HepG2 (cell line): ENCODE results near the gene CTNNBL1. TPM values are rescaled to one million over a fixed set of nuclear protein-coding genes. Genes with fewer than 3 reads are reported as not detected.
A peak's percentile ranks its signal among the peaks of the same experiment; 100 is the strongest.

ENCODE experiments used
- ATAC-seq: fragments of 200-7000 bp; cut with Tn5 transposase; 3 replicates; pipeline ENCODE4 v1.9.1; 2020; ENCODE audit warnings: mild to moderate bottlenecking, moderate library complexity
- BruUV-seq: library from RNA; stranded (reverse); fragments of 400-500 nt; replicated peaks from 2 replicates; lab custom pipeline; 2021; lab: Mats Ljungman, UMichigan
- CTCF ChIA-PET: fragments of 300-600 bp; formaldehyde crosslinking; extraction: SDS; loops from one replicate; lab custom pipeline; 2021; ENCODE audit warnings: low total read pairs, inconsistent platforms, low intra/inter-chr PET ratio; lab: Yijun Ruan, JAX
- POLR2A ChIA-PET: fragments of 350-600 bp; sonication (Branson Sonifier 250); formaldehyde crosslinking; loops from one replicate; lab custom pipeline; 2020; ENCODE audit warnings: antibody characterized with exemption, inconsistent platforms; lab: Yijun Ruan, JAX
- DNase-seq: peaks from one replicate; pipeline ENCODE4 v3.0.0-alpha.2; 2015; ENCODE audit warnings: low spot score
- FAIRE-seq: peaks from 3 replicates; lab custom pipeline; 2011; peaks lifted over from hg19 to GRCh38; lab: Jason Lieb, UNC
- H2AFZ ChIP-seq: one replicate; pipeline ENCODE4 v1.6.1; 2011; ENCODE audit warnings: low read length, inconsistent platforms
- H3K27ac ChIP-seq: fragments of 300-600 bp; 3 replicates; pipeline ENCODE4 v1.8.0; 2011; ENCODE audit warnings: mixed run types, mild to moderate bottlenecking, mixed read lengths, low read length, inconsistent platforms; ENCODE audit not compliant: insufficient read depth; ENCODE audit errors: extremely low read length
- H3K27me3 ChIP-seq, 2 experiments: fragments of 200-600 bp in 1 of 2; 2 replicates in 1 of 2; 3 replicates in 1 of 2; pipeline versions ENCODE4 v1.6.0 to v1.8.0; 2011; ENCODE audit warnings: low read length in 2 of 2, mild to moderate bottlenecking in 2 of 2, moderate library complexity in 2 of 2, inconsistent platforms in 1 of 2; ENCODE audit not compliant: insufficient read depth in 2 of 2, control insufficient read depth in 1 of 2
- H3K36me3 ChIP-seq, 2 experiments: fragments of 200-600 bp in 1 of 2; replicated peaks in 1 of 2; 2 replicates in 1 of 2; 3 replicates in 1 of 2; pipeline versions ENCODE4 v1.5.1 to v1.8.0; 2011; ENCODE audit warnings: low read length in 2 of 2, inconsistent platforms in 1 of 2; ENCODE audit not compliant: insufficient read depth in 2 of 2, control insufficient read depth in 1 of 2
- H3K4me1 ChIP-seq: 2 replicates; pipeline ENCODE4 v1.5.1; 2012; ENCODE audit warnings: low read length, inconsistent platforms; ENCODE audit not compliant: insufficient read depth
- H3K4me2 ChIP-seq: 2 replicates; pipeline ENCODE4 v1.6.0; 2011; ENCODE audit warnings: low read depth, low read length, inconsistent platforms
- H3K4me3 ChIP-seq, 3 experiments: fragments of 200-600 bp in 1 of 3; sonication (generic), shearing (Covaris generic) in 1 of 3; replicated peaks in 1 of 3; 2 replicates each; pipeline ENCODE4 v1.5.1; 2011 to 2016; ENCODE audit warnings: low read length in 3 of 3, inconsistent platforms in 2 of 3, low read depth in 2 of 3, mild to moderate bottlenecking in 2 of 3, control low read depth in 1 of 3, mixed read lengths in 1 of 3; ENCODE audit not compliant: insufficient read depth in 1 of 3
- H3K79me2 ChIP-seq: one replicate; pipeline ENCODE4 v1.6.1; 2011; ENCODE audit warnings: low read length, inconsistent platforms; ENCODE audit not compliant: insufficient read depth
- H3K9ac ChIP-seq: 2 replicates; pipeline ENCODE4 v1.6.0; 2011; ENCODE audit warnings: mild to moderate bottlenecking, low read depth, low read length, inconsistent platforms; ENCODE audit not compliant: insufficient read depth
- H3K9me3 ChIP-seq: 2 replicates; pipeline ENCODE4 v1.5.1; 2012; ENCODE audit warnings: mild to moderate bottlenecking, low read length
- H4K20me1 ChIP-seq: 2 replicates; pipeline ENCODE4 v1.6.0; 2011; ENCODE audit warnings: inconsistent platforms, mild to moderate bottlenecking, low read length, moderate library complexity; ENCODE audit not compliant: insufficient read depth
- PAWR ChIP-seq: sonication (generic); formaldehyde crosslinking; IDR thresholded peaks from 2 replicates; pipeline ENCODE4 v1.4.0; 2020; ENCODE audit warnings: missing genetic modification reagents, mild to moderate bottlenecking, borderline replicate concordance
- POLR2AphosphoS5 ChIP-seq: IDR thresholded peaks from 2 replicates; pipeline ENCODE4 v1.6.1; 2012; ENCODE audit warnings: low read depth, low read length
- TERF1 ChIP-seq: sonication (generic); formaldehyde crosslinking; IDR thresholded peaks from 2 replicates; pipeline ENCODE4 v1.8.0; 2022; ENCODE audit warnings: mild to moderate bottlenecking, missing genetic modification reagents, moderate library complexity
- TFAP4 ChIP-seq: sonication (generic); IDR thresholded peaks from 2 replicates; pipeline ENCODE4 v1.6.1; 2016; ENCODE audit warnings: low read depth, borderline replicate concordance
- ZNF138 ChIP-seq: sonication (generic); formaldehyde crosslinking; IDR thresholded peaks from 2 replicates; pipeline ENCODE4 v1.5.0; 2020; ENCODE audit warnings: mild to moderate bottlenecking, low read depth, missing genetic modification reagents
- ZNF33A ChIP-seq: sonication (generic); formaldehyde crosslinking; IDR thresholded peaks from 2 replicates; pipeline ENCODE4 v1.5.1; 2020; ENCODE audit warnings: missing genetic modification reagents, mild to moderate bottlenecking, moderate library complexity, borderline replicate concordance
- ZNF530 ChIP-seq: sonication (generic); formaldehyde crosslinking; IDR thresholded peaks from 2 replicates; pipeline ENCODE4 v1.5.0; 2020; ENCODE audit warnings: low read depth, mild to moderate bottlenecking, missing genetic modification reagents
- ZNF546 ChIP-seq: sonication (generic); formaldehyde crosslinking; conservative IDR thresholded peaks from 2 replicates; pipeline ENCODE4 v1.8.1; 2023; ENCODE audit warnings: mild to moderate bottlenecking, missing genetic modification reagents
- ZNF564 ChIP-seq: sonication (generic); formaldehyde crosslinking; IDR thresholded peaks from 2 replicates; pipeline ENCODE4 v1.8.1; 2023; ENCODE audit warnings: mild to moderate bottlenecking, missing genetic modification reagents
- WGBS: methylation state at CpG from one replicate; pipeline ENCODE4 v1.1.6; 2017; ENCODE audit warnings: low lambda C conversion rate; 5-methylcytosine and 5-hydroxymethylcytosine counted together
- in situ Hi-C: cut with HindIII; loops from 2 replicates; pipeline ENCODE4 v1.10.0; 2017; ENCODE audit warnings: low pct_unique_long_range_greater_than_20kb; ENCODE audit not compliant: extremely low pct_ligation_motif_present
- intact Hi-C: fragments of 100-400 bp; cut with micrococcal nuclease; formaldehyde crosslinking; loops from one replicate; pipeline ENCODE4 v1.10.0; 2022; ENCODE audit not compliant: unreplicated experiment
- polyA plus RNA-seq, 8 experiments: library from polyadenylated mRNA; depleted of rRNA in 3 of 8; stranded (reverse) in 7 of 8; unstranded in 1 of 8; fragments of >200 nt; fragmentation: Illumina TruSeq in 4 of 8; extraction: Trizol in 4 of 8; gene quantifications; 2 replicates each; pipeline versions ENCODE4 v1.2.1 to v1.2.3, GENCODE V29; 2011 to 2016; ENCODE audit warnings: low read depth in 4 of 8, missing spikeins in 1 of 8, mixed read lengths in 1 of 8; ENCODE audit not compliant: insufficient read depth in 1 of 8
- total RNA-seq, 5 experiments: library from RNA; depleted of rRNA; stranded (reverse); fragments of >200 nt; fragmentation: Illumina TruSeq; extraction: Trizol; gene quantifications; 2 replicates each; pipeline ENCODE4 v1.2.3, GENCODE V29; 2016; ENCODE audit warnings: low read depth in 1 of 5
- TF ChIP-seq, protein P1 (sequence below): sonication (generic); formaldehyde crosslinking; IDR thresholded peaks from 2 replicates; pipeline ENCODE4 v1.8.1; 2023; ENCODE audit warnings: mild to moderate bottlenecking, inconsistent platforms, moderate library complexity, missing genetic modification reagents, borderline replicate concordance
- TF ChIP-seq, protein P2 (sequence below): sonication (generic); formaldehyde crosslinking; IDR thresholded peaks from 2 replicates; pipeline ENCODE4 v1.4.0; 2020; ENCODE audit warnings: missing genetic modification reagents, borderline replicate concordance

CTNNBL1 gene
- total and polyA plus RNA-seq, 2 of the 13 experiments (the other 11 are each of a cell fraction or from before 2014, with no cell fraction given): 49.3 to 94.6 TPM

- TF ChIP-seq PAWR (CRISPR knock-in tag): no peak
- peak; percentile 79; the same call in 1 of the 2 replicates for TF ChIP-seq ZNF564
- TF ChIP-seq, all 625 proteins: peak for 1
- no peak overlapping the region for H3K27ac ChIP-seq
- no peak for DNase-seq
- no peaks in the 10 kb centered on the region for H3K9me3 ChIP-seq
- ChIA-PET POLR2A (no interaction called here), CTCF (no interaction called here)
- BruUV-seq: no TSS peak
- no peaks in the 10 kb centered on the region for H3K27me3 ChIP-seq
- no peaks in the 10 kb centered on the region for H3K4me1 ChIP-seq
- WGBS: 90% methylated on average over 4 of the region's 4 CpGs
- intact Hi-C loops: loop anchor here (1.0 kb wide), 1 partner anchor 88 kb away; no protein-coding TSS in a partner anchor
- peaks cover 1 to 38% of the 10 kb centered on the region in 2 experiments; a peak in 4 of 5 replicates for H3K36me3 ChIP-seq
- H4K20me1 ChIP-seq: no peaks in the 10 kb centered on the region
- H3K79me2 ChIP-seq: no peaks in the 10 kb centered on the region
- FAIRE-seq: no peak
- in situ Hi-C loops: no loop called here
- no peak for ATAC-seq
- H3K4me3 ChIP-seq: no peak overlapping the region
- no peak overlapping the region for H3K4me2 ChIP-seq
- no peak overlapping the region for H3K9ac ChIP-seq
- H2AFZ ChIP-seq: no peak overlapping the region
Observed at GRCh38 chr20:37810027-37810426, 116.2 kb downstream of the CTNNBL1 start.

DNA sequence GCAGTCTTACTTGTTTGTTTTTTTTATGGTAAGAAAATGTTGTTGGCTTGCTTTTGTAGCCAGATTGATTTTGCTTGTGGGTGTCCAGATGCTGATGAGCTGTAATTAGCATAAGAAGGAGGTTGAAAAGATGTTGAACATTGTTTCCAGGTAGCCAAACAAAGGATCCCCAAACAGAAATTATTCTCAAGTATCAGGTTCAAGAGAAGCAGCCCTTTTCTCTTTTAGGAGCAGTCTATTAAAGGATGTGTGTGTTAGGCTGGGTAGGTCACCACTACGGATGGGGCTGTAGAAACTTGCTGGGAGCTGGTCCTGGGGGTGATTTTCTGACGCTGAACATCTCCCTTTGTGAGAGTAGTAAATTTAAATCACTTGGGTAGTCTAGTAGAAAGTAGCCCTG is 122.2 kb downstream of the CTNNBL1 start:
- no peak overlapping the region for H3K9ac ChIP-seq
- CTCF ChIA-PET: no interaction called here
- no peak for FAIRE-seq
- no peak overlapping the region for H2AFZ ChIP-seq
- no TSS peak for BruUV-seq
- H3K79me2 ChIP-seq: no peaks in the 10 kb centered on the region
- H3K27me3 ChIP-seq: no peaks in the 10 kb centered on the region
- no peak overlapping the region for H3K4me3 ChIP-seq
- H3K4me2 ChIP-seq: no peak overlapping the region
- in situ Hi-C loops (no loop called here), intact Hi-C loops (no loop called here)
- H3K9me3 ChIP-seq: no peaks in the 10 kb centered on the region
- whole genome bisulfite sequencing: 100% methylated on average over 2 of the region's 2 CpGs
- H3K4me1 ChIP-seq: no peaks in the 10 kb centered on the region
- peaks cover 0 to 1% of the 10 kb centered on the region in 2 experiments; a peak in 2 of 5 replicates for H3K36me3 ChIP-seq
- POLR2A ChIA-PET: no interaction called here
- no peak overlapping the region for H3K27ac ChIP-seq
- ATAC-seq: no peak
- no peak for DNase-seq
- H4K20me1 ChIP-seq: no peaks in the 10 kb centered on the region
- TF ChIP-seq ZNF33A (CRISPR knock-in tag): no peak
- no peak for TF ChIP-seq POLR2AphosphoS5
- TF ChIP-seq, protein P1, sequence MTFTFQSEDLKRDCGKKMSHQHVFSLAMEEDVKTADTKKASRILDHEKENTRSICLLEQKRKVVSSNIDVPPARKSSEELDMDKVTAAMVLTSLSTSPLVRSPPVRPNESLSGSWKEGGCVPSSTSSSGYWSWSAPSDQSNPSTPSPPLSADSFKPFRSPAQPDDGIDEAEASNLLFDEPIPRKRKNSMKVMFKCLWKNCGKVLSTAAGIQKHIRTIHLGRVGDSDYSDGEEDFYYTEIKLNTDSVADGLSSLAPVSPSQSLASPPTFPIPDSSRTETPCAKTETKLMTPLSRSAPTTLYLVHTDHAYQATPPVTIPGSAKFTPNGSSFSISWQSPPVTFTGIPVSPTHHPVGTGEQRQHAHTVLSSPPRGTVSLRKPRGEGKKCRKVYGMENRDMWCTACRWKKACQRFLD (CRISPR knock-in tag): no peak
- no peak for TF ChIP-seq ZNF546 (CRISPR knock-in tag)
- no peak for TF ChIP-seq ZNF138 (CRISPR knock-in tag)
- TF ChIP-seq ZNF530 (CRISPR knock-in tag): no peak
- no peak for TF ChIP-seq TERF1 (CRISPR knock-in tag)
- TF ChIP-seq, protein P2, sequence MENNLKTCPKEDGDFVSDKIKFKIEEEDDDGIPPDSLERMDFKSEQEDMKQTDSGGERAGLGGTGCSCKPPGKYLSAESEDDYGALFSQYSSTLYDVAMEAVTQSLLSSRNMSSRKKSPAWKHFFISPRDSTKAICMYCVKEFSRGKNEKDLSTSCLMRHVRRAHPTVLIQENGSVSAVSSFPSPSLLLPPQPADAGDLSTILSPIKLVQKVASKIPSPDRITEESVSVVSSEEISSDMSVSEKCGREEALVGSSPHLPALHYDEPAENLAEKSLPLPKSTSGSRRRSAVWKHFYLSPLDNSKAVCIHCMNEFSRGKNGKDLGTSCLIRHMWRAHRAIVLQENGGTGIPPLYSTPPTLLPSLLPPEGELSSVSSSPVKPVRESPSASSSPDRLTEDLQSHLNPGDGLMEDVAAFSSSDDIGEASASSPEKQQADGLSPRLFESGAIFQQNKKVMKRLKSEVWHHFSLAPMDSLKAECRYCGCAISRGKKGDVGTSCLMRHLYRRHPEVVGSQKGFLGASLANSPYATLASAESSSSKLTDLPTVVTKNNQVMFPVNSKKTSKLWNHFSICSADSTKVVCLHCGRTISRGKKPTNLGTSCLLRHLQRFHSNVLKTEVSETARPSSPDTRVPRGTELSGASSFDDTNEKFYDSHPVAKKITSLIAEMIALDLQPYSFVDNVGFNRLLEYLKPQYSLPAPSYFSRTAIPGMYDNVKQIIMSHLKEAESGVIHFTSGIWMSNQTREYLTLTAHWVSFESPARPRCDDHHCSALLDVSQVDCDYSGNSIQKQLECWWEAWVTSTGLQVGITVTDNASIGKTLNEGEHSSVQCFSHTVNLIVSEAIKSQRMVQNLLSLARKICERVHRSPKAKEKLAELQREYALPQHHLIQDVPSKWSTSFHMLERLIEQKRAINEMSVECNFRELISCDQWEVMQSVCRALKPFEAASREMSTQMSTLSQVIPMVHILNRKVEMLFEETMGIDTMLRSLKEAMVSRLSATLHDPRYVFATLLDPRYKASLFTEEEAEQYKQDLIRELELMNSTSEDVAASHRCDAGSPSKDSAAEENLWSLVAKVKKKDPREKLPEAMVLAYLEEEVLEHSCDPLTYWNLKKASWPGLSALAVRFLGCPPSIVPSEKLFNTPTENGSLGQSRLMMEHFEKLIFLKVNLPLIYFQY (CRISPR knock-in tag): no peak
- no peak for TF ChIP-seq TFAP4
